GM10266 (cell line): ENCODE data around the gene RUFY4.

Experiments used
- DNase-seq: peaks from one replicate; pipeline ENCODE4 v3.0.0; 2012; ENCODE audit errors: extremely low spot score
- TF ChIP-seq, protein P1 (sequence below): IDR thresholded peaks from 2 replicates; pipeline ENCODE4 v1.5.1; 2012; ENCODE audit warnings: mild to moderate bottlenecking, low read depth; ENCODE audit not compliant: control insufficient read depth, insufficient read depth; ENCODE audit errors: missing control alignments

The RUFY4 gene

DNA sequence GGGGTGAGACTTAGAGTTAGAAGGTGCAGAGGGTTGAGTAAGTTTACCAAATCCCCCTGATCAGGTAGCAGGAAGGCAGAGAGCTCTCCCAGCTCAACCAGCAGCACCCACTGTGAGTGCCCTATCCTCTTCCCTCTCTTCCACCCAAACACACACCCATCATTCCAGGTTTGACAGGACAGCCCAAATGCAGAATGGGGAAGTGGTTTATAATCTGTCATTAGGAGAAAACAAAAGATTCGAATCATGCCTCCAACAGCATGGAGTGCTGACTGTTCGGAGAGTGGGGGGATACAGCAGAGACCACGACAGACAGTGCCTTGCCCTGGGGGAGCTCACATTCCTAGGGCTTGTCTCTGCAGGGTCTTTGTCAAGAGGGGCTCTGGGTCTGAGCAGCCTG lies 68.5 kb downstream of the RUFY4 start:
- TF ChIP-seq, protein P1, sequence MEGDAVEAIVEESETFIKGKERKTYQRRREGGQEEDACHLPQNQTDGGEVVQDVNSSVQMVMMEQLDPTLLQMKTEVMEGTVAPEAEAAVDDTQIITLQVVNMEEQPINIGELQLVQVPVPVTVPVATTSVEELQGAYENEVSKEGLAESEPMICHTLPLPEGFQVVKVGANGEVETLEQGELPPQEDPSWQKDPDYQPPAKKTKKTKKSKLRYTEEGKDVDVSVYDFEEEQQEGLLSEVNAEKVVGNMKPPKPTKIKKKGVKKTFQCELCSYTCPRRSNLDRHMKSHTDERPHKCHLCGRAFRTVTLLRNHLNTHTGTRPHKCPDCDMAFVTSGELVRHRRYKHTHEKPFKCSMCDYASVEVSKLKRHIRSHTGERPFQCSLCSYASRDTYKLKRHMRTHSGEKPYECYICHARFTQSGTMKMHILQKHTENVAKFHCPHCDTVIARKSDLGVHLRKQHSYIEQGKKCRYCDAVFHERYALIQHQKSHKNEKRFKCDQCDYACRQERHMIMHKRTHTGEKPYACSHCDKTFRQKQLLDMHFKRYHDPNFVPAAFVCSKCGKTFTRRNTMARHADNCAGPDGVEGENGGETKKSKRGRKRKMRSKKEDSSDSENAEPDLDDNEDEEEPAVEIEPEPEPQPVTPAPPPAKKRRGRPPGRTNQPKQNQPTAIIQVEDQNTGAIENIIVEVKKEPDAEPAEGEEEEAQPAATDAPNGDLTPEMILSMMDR: no peak
- DNase-seq: no peak

DNA sequence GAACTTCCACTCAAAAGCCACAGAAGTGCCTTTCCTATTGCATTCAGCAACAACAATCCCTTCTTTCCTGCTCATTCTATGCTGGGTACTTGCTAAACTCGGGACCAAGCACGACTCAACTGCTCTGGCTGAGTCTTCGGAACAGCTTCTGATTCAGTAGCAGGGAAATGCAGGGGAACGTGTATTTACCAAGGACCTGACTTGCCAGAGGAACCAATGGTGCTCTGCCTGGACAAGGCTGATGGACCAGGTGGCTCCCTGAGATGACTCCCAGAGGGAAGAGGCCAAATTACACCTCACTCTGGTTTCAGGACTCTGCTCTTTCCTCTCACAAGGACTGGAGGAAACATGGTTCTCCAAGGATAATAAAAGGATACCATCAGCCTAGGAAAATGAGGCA lies 69.0 kb downstream of the RUFY4 start:
- no peak for DNase-seq
- TF ChIP-seq, protein P1: no peak
